ENCODE results near the gene SIRT3.

- no peak for TF ChIP-seq POLR2A (IDR thresholded peaks at IDR 0.05; ENCODE audit: low read length)
- TF ChIP-seq GATA1 (IDR thresholded peaks at IDR 0.05; ENCODE audit: low read depth, low read length) = no peak
Measured at GRCh38 chr11:235180-235579, 962 bp downstream of the SIRT3 start.

Measured in erythroblast (primary cell).